ENCODE results near the gene KIF9. TPM values are rescaled to one million over a fixed set of nuclear protein-coding genes. Genes with fewer than 3 reads are reported as not detected.
"Not testable (repeated sequence)": the region's sequence is repeated elsewhere in the genome, so short reads cannot be mapped to it uniquely, and the experiment has no call there.

KIF9 gene
- total RNA-seq, 1 donor from 2014 or later = 12.1 TPM

DNA sequence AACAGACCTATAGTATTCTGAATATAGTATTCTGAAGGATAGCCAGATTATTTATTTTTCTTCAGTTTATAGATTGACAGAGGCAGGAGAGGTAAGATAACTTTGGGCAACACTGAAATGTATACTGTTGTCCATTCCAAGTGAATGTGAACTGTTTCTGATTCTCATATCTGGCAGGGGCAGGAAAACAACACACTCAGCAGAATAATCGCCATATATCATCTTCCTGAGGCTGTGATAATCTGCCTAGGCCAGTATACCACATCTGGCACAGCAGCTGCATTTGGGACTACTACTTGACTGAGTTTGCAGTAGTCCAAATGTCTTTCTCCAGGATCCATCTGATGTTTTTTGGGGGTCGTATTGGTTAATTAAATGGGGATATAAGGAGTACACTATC lies 96.3 kb downstream of the KIF9 start:
- H3K4me3 Mint-ChIP-seq (ENCODE audit: unreplicated experiment) = no peak overlapping the region
- H3K36me3 Mint-ChIP-seq (ENCODE audit: low read depth, unreplicated experiment) = no peaks in the 10 kb centered on the region
- H3K27ac Mint-ChIP-seq (ENCODE audit: unreplicated experiment) = no peak overlapping the region
- TF ChIP-seq, protein P1, sequence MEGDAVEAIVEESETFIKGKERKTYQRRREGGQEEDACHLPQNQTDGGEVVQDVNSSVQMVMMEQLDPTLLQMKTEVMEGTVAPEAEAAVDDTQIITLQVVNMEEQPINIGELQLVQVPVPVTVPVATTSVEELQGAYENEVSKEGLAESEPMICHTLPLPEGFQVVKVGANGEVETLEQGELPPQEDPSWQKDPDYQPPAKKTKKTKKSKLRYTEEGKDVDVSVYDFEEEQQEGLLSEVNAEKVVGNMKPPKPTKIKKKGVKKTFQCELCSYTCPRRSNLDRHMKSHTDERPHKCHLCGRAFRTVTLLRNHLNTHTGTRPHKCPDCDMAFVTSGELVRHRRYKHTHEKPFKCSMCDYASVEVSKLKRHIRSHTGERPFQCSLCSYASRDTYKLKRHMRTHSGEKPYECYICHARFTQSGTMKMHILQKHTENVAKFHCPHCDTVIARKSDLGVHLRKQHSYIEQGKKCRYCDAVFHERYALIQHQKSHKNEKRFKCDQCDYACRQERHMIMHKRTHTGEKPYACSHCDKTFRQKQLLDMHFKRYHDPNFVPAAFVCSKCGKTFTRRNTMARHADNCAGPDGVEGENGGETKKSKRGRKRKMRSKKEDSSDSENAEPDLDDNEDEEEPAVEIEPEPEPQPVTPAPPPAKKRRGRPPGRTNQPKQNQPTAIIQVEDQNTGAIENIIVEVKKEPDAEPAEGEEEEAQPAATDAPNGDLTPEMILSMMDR (IDR thresholded peaks at IDR 0.05; ENCODE audit: unreplicated experiment) = no peak
- H3K27me3 Mint-ChIP-seq (ENCODE audit: unreplicated experiment) = no peaks in the 10 kb centered on the region
- H3K4me1 Mint-ChIP-seq (ENCODE audit: unreplicated experiment) = no peaks in the 10 kb centered on the region
- DNase-seq (ENCODE audit: low spot score) = no peak
- H3K9me3 Mint-ChIP-seq (ENCODE audit: unreplicated experiment) = no peaks in the 10 kb centered on the region

DNA sequence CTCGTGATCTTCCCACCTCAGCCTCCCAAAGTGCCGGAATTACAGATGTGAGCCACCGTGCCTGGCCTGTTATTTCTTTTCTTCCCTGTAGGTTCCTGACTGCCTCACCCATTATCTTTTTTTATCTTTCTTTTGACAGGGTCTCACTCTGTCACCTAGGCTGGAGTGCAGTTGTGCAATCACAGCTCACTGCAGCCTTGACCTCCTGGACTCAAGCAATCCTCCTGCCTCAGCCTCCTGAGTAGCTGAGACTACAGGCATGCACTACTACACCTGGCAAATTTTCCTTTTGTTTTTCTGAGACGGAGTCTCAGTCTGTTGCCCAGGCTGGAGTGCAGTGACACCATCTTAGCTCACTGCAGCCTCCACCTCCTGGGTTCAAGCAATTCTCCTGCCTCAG lies 100.9 kb downstream of the KIF9 start:
- H3K9me3 Mint-ChIP-seq (ENCODE audit: unreplicated experiment); H3K27ac Mint-ChIP-seq (ENCODE audit: unreplicated experiment); H3K27me3 Mint-ChIP-seq (ENCODE audit: unreplicated experiment); DNase-seq (ENCODE audit: low spot score); H3K4me1 Mint-ChIP-seq (ENCODE audit: unreplicated experiment); H3K36me3 Mint-ChIP-seq (ENCODE audit: low read depth, unreplicated experiment); H3K4me3 Mint-ChIP-seq (ENCODE audit: unreplicated experiment): not testable (repeated sequence)

DNA sequence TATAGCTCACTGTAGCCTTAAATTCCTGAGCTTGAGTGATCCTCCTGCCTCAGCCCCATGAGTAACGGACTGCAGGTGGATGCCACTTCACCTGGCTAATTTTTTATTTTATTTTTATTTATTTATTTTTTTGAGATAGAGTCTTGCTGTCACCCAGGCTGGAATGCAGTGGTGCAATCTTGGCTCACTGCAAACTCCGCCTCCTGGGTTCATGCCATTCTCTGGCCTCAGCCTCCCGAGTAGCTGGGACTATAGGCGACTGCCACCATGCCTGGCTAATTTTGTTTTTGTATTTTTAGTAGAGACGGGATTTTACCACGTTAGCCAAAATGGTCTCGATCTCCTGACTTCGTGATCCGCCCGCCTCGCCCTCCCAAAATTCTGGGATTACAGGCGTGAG lies 102.6 kb downstream of the KIF9 start:
- not testable (repeated sequence) for H3K27me3 Mint-ChIP-seq (ENCODE audit: unreplicated experiment); H3K4me3 Mint-ChIP-seq (ENCODE audit: unreplicated experiment); H3K27ac Mint-ChIP-seq (ENCODE audit: unreplicated experiment); H3K4me1 Mint-ChIP-seq (ENCODE audit: unreplicated experiment); H3K9me3 Mint-ChIP-seq (ENCODE audit: unreplicated experiment); DNase-seq (ENCODE audit: low spot score); H3K36me3 Mint-ChIP-seq (ENCODE audit: low read depth, unreplicated experiment)

Other genes starting within 250 kb of the KIF9 start
- gene SETD2, start 118.7 kb downstream of the KIF9 start, total RNA-seq (ENCODE audit: unreplicated experiment) = 51.4 TPM
- 41.8 TPM for gene KLHL18, start 145 bp upstream of the KIF9 start, total RNA-seq (ENCODE audit: unreplicated experiment)
- 47.8 TPM for gene PTPN23, start 98.2 kb upstream of the KIF9 start, total RNA-seq (ENCODE audit: unreplicated experiment)
- gene SCAP, start 193.1 kb upstream of the KIF9 start, total RNA-seq (ENCODE audit: unreplicated experiment) = 88.6 TPM
- 49.5 TPM for gene ELP6, start 230.9 kb upstream of the KIF9 start, total RNA-seq (ENCODE audit: unreplicated experiment)

All from endothelial cell (in vitro differentiated cells).